SKM-1 (cell line): ENCODE data around the gene KIF6.

ENCODE experiments used
- DNase-seq: peaks from one replicate; lab custom pipeline; 2025; ENCODE audit not compliant: unreplicated experiment; lab: John Stamatoyannopoulos, UW

The KIF6 gene

DNA sequence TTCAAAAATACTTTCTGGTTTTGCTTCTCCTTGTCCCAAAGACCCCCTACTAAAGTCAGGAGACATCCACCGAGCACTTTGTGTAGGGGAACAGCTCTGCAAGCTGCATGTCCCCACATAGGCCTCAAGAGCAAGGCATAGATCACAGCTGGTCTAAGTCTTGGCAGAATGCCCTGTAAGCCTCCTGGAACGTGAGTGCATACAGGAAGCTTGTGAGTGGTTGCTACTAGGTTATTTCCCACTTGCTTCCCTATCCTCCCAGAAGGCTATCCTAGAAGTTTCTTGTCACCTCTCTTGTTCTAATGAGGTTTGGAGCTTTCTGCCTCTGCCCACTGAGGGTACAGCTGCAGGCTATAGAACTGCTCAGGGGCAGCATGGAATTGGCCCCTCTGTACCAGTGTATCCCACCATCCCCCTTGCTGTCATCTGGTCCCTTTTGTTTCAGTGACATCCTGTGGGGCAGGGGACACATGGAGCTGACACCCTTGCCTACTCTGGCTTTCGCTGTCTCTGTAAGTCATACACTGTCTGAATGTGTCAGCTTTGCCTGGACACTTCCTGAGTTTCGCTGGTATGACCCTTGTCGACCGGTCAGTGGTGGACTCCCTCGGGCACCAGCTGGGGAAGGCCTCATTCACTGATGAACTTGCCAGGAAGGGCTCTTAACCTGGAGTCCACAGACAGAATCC lies 367.1 kb downstream of the KIF6 start:
- no peak for DNase-seq

DNA sequence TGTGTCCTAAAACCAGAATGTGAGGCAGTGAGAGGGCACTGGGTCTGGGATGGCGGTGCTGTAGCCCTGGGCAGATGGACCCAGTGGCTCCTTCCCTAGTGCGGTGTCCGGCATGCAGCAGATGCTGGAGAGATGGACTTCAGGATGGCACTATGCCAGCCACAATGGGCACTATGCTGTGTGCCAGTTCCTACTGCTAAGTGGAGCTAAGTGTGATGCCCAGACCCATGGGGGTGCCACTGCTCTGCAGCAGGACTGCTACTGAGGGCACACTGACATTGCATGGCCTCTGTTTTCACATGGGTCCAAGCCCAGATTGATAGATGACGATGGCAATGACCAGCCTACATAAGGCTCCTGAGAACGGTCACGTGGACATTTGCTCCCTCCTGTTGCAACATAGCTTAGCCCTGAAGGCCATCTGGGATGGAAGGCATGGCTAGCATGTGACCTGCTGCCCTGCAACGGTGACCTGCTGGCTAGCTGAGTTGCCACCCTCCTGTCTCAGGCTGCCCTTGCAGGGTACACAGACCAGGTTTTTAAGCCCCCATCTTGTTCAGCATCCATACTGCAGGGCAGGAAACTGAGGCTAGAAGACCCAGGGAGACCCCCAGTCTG lies 371.4 kb downstream of the KIF6 start:
- no peak for DNase-seq

DNA sequence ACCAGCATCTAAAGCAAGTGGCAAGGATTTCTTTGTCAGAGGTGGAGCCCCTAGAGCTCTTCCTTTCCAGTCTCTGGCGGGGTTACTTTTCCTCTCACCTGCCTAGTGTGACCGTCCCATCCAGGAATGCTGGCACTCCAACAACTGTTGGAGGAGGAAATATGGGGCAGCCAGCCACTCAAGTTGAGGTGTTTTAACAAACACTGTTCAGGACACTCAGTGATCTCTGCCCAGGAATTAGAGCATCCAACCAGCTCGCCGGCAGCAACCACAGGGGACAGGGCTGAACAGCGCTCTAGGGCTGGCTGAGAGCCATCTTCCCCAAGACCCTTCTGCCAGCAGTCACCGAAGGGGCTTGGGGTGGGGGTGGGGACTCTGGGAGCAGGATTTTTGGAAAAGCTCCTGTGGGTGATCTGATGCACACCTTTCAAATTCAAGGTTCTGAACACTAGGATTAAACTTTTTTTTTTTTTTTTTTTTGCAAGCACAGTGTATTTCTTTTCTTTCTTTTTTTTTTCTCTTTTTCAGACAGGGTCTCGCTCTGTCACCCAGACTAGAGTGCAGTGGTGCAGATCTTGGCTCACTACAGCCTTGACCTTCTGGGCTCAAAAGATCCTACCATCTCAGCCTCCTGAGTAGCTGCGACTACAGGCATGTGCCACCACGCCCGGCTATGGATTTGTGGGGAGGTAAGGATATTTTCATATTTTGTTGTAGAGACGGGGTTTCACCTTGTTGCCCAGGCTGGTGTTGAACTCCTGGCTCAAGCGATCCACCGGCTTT lies 374.3 kb downstream of the KIF6 start:
- DNase-seq = no peak

DNA sequence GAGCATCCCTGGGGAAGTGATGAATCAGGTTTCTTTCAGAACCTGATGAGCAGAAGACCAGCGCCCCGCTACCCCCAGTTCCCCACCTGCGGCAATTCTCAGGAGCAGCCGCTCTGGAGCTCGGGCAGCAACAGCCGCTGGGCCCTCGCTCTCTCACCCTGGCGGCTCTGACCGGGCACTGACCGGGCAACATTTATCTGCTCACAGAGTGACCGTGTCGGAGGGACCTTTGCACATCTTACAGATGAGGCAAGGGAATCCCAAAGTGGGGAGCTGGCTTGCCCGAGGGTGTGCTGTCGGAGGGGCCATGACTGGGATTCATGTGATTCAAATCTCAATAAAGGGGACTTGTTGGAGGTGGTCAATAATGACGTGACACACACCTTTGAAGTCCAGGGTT lies 376.5 kb downstream of the KIF6 start:
- no peak for DNase-seq

DNA sequence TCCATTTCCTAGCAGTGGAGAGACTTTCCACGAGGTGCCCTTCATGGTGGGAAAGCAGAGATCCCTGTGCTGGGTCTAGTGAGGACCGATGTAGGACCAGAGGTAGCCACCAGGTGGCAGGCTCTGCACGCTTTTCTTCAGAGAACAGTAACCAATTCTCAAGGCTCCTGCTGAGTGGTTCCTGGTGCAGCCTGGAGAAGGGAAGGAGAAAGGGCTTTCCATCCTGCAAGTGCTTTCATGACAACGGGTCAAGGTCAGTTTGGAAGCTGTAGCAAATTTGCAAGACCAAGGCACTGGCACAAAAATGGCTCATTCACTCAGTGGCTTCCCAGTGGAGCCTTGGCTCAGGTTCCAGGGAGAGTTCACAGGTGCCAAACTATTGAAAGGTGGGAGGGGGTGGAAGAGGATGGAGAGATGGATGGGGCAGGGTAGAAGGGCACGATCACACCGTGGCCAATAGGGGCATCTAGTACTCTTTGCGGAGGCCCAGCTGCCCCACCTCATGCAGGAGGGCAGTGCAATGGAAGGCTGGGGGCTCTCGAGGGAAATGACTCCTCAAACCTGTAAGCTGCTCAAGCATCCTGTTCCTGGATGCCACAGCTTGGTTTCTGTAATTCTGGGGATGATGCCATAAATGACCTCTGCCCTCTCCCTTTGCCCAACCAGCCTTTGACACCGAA lies 377.2 kb downstream of the KIF6 start:
- DNase-seq = peak; percentile 24

DNA sequence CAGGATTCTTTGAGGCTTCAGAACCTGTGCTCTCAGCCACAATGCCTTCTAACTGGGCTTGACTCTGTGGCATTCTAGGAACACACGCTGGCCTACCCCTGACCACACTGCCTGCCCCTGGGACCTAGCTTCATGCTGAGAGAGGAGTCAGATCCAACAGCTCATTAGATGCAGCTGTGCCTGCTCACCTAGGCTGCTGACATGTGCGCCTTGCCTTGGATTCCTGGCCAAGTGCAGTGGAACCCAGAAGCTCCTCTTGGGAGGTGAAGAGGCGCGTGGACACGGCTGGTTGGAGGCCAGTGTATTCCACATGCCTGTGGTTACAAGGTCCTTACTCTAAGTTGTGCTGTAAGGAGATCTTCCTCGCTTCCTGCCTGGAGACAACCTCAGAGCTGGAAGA lies 378.0 kb downstream of the KIF6 start:
- no peak for DNase-seq

DNA sequence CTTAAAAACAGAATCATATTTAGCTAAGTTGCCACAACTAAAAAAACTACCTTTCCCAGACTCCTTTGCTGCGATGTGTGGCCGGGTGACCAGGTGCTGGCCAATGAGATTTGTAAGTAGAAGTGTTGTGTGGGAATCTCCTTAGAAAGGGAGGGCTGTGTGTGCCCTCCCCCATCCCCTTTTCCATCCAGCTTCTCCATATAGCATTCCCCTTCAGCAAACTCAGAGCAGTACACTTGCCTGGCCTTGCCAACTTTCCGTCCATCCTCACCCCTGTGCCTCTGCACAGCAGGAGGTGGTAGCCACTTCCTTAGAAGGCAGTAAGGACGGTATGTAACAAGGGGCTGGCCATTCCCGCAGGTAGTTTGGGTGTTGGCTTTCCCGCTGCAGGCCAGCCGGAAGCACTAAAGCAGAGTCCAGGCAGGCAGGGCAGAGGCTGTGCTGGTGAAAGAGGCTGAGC lies 380.4 kb downstream of the KIF6 start:
- no peak for DNase-seq

DNA sequence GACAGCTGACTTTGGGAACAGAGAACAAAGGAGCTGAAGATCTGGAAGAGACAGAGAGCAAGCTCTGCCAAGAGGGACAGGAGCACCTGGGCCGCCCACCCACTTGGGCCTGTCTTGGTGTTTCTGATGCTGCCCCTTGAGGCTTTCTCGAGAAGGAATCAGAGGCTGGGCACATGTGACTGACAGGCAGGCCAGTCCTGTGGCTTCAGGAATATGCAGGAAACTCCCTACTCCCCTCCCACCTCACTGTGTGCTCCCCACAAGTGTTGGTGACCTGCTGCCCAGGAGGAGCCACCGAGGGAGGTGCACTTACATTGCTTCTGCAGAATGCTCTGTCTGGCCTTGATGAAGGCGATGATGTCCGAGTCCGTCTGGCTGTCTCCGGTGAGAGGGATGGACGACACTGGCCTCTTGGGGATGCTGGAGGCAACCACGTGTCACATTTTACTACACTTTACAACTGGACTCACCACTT lies 381.8 kb downstream of the KIF6 start:
- DNase-seq = no peak

DNA sequence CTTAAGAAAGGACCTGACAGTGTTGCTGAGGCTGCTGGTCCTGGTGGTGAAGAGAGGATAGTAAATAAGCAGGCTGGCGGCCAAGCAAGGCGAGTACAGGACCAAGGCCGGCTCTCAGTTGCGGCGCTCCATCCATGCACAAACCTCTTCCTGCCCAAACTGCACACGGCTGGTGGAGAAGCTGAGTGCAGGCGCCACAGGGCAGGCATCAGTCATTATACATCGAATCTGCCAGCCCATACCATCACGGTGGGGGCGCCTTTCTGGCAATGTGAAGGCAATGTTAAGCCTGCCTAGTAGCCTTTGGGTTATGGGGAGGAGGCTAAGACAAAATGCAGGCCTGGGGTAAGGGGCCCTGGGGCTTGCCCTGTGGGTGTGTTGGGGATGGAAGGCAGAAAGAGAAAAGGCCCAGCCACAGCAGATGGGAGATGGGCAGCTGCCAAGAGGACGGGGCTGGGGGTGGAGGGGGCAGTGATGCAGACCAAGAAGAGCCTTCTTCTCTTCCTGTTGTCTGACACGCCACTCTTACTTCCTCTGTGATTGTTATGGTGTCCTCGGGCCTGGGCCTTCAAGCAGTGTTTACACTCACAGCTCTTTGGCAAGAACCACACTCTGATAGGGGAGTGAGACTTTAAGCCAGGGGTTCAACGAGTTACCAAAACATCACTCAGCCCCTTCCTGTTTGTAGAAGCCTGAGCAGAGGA lies 382.4 kb downstream of the KIF6 start:
- peak; percentile 6 for DNase-seq

DNA sequence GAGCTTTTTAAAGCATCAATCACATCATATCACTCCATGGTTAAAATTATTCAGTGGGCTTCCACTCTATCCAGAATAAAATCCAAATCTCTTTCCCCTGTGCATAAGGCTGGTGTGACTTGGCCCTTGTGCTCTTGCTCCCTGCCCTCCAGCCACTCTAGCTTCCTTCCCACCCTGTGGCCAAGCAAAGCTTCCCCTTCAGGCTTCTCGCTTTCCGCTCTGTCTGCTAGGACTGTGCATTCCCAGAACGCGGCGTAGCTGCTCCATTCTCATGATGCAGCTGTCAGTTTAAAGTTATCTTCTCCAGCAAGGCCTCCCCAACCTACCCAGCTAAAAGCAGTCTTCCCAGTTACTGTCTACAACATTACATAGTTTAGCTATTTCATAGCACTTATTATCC lies 383.3 kb downstream of the KIF6 start:
- no peak for DNase-seq

DNA sequence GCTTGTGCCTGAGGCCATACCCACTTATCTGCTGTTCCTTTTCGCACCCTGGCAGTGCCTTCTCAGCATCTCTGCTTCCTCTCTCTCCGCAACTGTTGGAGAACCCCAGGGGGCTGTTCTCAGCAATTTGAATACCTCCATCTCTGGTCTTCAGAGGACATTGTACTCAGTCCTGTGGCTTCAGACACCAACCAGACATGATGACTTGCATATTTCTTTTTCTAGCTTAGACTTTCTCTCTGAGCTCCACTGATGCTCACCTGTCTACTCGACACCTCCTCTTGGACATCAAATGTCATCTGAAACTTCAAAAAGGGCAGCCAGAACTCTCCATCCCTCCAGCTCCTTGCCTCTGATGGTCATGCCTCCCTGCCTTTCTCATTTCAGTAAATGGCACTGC lies 383.9 kb downstream of the KIF6 start:
- DNase-seq = no peak

DNA sequence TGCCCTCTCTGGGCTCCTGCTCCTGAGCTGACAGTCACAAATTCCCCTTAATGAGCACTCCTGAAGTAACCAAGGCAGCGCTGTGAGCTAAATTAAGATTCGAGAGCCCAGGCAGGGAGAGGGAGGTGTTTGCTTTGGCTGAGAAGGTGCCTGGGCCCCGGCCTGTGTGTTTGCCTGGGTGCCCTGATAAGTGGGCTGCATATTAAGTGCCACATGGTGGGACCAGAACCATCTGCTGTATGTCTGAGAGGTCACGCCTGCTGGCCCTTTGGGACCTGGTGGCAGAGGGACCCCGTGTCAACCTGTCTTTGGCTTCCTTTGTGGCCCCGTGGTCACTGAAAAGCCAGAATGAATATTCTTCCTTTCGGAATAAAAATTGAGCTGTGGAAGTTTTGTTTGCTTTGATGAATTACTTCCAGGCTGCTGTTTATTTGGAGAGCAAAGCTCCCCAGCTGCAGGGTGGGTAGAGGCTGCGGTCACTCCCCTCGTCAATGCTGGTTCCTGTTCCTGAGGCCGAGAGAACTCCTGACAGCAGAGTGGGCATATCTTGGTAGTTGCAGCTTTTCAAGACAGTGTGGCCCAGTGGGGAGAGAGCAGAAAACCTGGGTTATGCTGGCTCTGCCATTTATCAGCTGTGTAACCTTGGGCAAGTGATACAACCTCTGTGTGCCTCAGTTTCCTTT lies 385.2 kb downstream of the KIF6 start:
- no peak for DNase-seq

DNA sequence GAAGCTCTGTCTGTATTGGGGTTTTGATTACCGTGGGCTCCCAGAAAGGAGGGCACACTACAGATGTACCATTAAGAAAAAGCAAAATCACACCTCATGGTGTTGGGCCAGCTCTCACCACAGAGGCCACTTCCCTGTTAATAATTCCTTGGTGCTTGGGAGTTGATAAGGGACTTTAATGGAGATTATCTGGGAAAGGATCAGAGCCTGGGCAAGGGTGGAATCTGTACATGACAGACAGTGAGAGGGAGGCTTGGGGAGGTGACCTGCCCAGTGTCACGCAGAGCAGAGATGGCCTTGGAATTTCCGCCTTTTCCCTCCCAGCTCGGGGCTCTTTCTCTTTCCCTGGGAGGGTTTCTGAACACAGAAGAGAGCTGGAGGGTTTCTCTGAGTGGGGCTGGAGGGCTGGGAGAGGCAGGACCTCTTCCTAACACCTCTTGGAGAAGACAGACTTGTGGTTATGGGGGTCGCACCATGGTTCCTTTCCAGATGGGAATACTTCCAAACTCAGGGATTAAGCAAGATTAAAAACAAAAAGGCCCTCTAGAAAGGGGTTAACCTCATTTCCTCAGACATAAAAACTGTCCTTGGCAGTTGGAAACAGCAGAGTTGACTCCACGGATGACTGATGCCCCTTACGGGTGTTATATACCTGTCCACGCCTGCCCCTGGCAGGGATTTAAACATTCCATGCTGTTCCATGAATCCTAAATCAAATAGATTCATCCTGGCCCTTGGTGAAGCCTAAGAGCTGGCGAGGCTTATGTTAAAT lies 385.9 kb downstream of the KIF6 start:
- no peak for DNase-seq

DNA sequence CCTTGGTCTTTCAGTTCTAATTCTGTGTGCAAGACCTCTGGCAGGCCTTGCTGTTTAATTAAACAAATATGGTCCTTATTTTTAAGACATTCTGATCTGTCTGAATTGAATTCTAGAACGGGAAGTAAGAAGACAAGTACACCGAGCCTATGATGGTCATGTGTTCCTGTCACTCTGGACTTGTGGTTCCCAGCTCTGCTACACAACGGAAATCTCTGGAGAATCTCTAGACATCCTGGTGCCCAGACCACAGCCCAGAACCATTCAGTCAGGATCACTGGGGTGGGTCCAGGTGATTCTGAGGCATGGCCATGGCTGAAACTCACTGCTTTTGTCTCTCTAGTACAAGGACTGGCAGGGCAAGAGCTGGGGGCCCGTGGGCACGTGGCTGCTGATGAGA lies 386.8 kb downstream of the KIF6 start:
- DNase-seq = no peak

DNA sequence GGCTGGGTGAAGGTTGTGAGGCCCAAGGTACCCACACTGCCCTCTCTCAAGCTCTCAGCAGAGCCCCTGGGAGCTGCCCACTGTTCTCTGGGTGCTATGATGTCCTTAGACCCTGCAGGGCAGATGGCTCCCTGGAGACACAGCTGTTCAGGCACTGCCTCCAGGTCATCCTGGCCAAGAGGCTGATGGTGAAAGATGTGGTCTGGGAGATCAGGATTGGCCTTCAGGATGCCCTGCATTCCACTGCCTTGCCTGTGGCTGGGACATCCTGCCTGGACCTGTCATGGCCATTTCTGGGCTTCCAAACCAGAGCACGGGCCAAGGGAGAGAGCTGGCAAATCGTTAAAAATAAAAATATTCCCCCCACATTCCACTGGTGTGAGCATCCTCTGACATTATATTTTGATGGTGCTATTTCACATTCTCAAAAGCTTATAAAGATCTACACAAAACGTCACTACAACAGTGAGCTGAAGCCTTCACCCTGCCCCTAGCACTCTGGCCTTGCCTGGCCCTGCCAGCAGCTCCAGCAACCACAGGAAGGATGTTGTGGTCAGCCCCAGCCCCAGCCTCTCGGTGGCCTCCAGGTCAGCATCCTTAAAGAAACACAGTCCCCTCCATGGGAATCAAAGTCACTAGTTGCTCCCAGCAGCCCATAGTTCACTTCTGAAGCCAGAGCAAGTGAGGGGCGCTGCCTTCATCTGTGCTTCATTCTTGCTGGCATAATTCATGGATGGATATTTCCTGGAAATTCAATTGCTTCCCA lies 389.2 kb downstream of the KIF6 start:
- peak; percentile 9 for DNase-seq

DNA sequence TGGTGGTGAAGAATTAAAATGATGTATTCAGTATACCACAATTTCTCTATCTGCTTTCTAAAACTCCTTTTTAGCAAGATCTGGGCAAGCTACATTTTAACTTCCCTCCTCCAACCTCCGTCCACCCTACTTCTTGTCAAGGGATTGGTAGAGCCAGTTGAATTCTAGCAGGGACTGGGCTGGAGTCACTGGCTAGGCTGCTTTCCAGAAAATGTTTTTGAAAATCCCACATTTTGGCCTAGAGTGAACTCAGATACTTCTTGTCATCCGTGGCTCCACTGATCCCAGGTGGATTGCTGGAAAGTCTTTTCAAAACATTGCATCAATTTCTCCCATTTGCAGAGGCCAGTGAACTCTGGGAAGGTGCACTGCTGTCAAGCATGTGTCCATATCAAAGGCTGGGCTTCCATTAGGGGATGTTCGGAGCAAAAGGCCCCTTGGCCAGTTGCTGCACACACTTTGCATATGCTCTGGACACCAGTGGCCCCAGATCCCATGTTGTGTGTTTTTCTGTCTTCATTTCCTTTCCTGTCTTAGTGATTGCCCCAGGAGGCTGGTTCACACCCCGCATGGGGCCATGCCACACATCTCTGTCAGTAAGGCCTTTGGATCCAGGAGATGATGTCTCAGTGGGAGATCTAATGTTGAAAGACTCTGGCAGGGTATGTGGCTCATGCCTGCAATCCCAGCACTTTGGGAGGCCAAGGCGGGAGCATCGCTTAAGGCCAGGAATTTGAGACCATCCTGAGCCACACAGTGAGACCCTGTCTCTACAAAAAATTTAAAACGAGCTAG lies 391.4 kb downstream of the KIF6 start:
- DNase-seq = no peak

DNA sequence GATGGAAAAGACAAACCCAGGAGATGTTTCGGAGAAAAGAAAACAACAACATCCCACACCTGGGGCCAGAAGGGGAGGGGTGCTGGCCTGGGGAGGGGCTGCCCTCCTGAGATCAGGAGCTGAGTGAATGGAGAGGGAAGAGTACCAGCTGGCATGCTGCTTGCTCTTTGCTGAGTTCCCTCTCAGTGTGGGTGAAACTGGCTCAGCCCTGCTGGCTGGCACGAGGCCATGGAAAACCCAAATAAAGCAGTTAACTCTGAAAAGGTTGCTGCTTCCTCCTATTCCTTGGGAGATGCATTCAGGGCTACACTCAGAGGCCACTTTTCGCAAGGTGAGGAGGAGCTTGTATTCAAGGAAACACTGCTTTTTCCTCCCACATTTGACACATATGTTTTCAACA lies 394.7 kb downstream of the KIF6 start:
- no peak for DNase-seq

DNA sequence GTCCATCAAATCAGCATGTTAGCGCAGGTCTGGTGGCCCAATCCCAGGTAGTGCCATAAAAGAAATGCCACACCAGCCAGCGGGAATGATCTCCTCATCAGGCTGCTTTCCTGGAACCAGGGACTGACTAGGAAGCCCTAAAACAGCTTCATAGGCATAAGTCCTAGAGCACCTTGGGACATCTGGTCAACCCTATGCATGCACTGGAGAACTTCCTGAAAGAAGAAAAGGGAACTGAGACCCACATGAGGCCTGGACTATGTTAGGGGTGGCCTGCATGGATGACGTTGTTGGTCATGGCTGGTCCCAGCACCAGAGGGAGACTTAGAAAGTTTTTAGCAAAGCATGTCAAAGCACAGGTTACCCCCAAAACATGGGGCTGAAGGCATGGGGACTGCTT lies 395.2 kb downstream of the KIF6 start:
- DNase-seq = no peak
